DMS153 (cell line): ENCODE results near the gene LARP6.
"Not testable (repeated sequence)": the region's sequence is repeated elsewhere in the genome, so short reads cannot be mapped to it uniquely, and the experiment has no call there.

Experiments
- DNase-seq: peaks from one replicate; lab custom pipeline; 2025; lab: John Stamatoyannopoulos, UW

Gene LARP6

DNA sequence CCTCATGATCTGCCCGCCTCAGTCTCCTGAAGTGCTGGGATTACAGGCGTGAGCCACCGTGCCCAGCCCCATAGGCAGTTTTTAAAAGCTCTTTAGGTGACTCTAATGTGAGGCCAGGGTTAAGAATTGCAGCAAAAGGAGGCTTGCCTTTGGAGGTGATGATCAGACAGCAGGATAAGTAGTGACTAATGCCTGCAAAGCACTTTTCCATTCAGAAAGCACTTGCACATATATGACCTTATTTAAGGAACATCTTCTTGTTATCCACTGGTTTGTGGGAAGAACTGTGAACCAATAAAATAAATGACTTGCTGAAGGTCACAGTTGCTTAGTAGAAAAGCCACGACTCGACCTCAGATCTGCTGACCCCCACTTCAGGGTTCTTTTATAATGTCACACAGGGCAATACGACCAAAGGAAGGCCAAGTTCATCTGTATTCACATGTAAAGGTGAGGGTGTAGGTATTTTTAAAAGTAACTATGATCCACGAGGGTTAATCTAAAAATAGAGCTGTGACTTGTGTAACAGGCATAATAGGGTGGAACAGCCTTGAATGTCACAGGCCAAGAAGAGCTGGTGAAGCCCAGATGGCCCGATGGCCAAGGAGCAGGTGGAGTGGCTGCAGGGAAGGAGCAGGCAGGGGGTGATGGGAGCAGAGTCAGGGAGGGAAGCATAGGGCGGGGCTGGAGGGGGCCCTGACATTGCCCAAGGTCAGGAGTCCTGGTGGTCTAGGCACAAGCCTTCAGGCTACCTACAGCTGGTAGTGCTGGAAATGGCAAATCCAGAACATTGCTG is 24.4 kb downstream of the LARP6 start:
- DNase-seq = no peak

DNA sequence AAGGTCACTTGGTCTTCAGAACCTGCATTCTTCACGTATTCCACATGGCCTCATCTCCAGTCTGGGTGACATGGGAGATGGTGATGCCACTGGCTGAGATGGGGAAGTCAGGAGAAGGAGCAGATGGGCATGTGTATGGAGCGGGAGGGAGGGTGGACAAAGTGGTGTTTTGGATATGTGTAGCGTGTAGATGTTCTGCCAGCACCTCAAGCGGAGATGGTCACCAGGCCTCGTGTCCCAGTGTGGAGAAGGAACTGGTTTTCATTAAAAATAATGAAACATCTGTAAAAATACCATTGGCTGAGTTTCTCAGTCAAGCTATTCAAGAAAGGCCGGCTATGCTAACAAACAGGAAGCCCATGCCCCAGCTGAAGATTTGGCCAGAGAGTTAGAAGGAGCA is 26.2 kb downstream of the LARP6 start:
- no peak for DNase-seq

DNA sequence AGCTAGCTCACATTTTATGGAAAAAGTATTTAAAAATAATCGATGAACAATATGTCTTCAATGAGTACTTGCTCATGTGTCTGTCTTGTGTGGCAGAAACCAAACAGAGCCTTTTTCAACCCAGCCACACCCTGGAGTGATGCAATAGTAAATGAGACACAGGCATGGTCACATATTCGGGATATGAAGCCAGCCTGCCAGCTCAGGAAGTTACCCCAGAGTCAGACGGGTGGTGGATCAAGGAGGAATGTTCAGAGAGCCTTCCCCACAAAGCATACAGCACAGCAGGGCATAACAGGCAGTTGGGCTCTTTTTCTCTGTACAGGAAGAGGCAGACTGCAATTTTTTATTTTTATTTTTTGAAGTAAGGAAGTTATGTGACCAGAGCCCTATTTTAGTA is 27.3 kb downstream of the LARP6 start:
- no peak for DNase-seq

DNA sequence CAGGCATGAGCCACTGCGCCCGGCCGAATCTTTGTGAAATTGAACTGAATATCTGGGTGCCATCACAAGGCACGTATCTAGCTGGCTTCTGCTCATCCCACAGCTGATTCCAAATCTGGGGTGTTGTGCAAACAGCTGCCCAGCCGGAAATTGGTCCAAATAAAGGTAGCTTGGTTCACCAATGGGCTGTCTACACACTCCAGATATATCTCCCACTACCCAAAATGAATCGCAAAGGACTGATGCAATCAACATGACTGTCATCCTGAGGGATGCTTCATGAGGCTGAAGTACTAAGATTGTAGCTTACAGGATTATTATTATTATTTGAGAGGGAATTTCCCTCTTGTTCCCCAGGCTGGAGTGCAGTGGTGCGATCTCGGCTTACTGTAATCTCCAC is 28.1 kb downstream of the LARP6 start:
- no peak for DNase-seq

DNA sequence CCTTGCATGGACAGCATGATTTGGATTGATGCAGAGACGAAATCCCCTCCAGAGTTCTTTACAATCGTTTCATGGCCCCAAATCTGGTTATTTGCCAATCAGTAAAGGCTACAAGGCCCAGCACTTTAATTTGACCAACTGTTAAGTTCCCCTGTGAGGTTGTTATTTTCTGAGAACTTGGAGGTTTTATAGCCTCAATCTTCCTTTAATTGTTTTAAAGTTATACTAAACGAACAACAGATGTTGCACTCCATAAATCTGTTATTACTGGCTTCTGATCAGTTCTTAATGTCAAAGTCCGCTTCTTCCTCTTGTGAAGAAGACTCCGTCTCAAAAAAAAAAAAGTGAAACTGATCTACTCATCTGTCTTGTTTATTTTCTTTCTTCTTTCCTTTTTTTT is 30.8 kb downstream of the LARP6 start:
- DNase-seq = no peak

DNA sequence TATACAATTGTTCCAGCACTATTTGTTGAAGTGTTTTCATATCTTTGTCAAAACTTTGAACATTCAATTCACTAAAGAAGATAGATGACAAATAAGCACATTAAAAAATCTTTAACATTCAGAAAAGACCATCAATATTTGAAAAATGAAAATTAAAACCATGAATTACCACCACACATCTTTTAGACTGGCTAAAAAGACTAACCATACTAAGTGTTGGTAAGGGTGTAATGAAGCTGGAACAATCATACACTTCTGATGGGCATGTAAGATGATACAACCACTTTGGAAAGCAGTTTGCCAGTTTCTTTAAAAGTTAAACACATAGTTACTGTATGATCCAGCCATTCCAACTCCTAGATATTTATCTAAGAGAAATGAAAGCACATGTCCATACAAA is 33.7 kb downstream of the LARP6 start:
- no peak for DNase-seq

DNA sequence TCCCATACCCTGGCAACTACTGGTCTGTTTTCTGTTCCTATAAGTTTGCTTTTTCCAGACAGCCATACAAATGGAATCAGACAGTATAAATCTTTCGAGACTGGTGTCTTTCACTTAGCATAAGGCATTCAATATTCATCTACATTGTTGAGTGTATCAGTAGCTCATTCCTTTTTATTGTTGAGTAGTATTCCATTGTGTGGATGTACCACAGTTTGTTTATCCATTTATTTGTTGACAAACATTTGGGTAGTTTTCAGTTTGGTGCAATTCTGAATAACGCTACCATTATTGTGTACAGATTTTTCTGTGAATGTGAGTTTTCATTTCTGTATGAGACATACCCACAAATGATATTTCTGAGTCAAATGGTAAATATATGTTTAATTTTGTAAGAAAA is 35.4 kb downstream of the LARP6 start:
- DNase-seq = no peak

DNA sequence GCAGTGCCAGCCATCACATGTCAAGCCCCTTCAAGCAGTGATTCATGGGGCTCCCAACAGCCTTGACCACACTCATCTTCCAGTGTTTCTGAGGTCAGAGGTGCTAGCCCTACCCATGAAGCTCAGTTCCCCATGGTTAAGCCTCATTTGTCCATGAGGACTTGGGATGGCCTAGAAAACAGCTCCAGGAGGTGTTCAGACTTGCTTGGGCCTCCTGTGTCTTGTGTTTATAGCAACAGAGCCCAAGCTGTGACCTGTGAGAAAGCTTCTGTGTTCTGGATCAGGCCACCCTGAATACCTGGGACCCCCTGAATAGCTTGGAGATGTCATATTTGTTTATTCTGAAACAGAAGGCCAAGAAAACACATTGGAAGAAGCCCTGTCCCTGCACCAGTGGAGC is 36.7 kb downstream of the LARP6 start:
- DNase-seq = no peak

DNA sequence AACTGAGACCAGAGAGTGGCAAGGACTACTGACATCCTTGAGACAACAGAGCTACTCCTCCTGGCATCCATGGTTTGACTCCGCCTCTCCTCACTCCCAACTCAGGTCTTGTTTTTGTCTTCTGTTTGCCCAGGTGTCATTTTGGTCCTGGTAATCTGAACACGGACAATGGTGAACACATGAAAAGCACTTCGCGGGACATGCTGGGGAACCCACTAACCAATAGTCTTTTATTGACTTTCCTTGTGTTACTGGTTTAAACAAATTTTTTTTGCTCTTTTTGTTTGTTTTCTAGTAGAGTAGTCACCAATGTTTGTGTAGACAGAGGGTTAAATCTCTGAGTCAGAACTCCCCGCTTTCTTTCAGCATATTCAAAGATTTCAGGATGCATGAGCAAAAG is 38.4 kb downstream of the LARP6 start:
- DNase-seq = peak; percentile 61

DNA sequence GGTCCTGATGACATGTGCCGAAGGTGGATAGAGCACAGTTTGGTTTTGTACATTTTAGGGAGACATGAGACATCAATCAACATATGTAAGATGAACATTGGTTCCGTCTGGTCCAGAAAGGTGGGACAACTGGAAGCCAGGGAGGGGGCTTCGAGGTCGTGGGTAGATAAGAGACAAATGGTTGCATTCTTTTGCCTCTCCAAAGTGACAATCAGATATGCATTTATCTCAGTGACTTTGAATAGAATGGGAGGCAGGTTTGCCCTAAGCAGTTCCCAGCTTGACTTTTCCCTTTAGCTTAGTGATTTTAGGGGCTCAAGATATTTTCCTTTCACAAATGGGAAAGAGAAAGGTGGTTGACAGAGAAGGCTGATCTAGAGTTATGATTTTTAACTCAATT is 38.9 kb downstream of the LARP6 start:
- DNase-seq = not testable (repeated sequence)

DNA sequence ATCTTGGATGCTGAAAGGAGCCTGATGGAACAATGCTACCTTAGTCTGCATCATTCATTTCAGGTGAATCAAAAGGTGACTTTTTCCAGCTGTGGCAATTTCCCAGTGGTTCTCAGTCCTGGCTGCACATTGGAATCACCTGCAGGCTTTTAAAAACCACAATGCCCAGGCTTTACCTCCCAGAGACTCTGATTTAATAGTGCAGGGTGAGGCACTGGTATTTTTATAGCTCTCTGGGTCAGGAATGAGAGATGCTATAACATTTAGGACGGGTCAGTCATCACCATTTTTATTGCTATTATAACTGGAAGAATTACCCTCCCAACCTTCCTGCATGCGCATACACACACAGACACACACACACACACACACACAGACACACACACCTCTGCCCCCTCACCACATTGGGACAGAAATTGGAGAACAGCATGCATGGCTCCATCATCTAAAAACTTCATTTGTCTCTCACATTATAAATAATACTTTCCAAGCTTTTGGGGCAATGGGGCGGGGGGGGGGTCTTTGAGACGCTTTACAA is 41.1 kb downstream of the LARP6 start:
- no peak for DNase-seq

DNA sequence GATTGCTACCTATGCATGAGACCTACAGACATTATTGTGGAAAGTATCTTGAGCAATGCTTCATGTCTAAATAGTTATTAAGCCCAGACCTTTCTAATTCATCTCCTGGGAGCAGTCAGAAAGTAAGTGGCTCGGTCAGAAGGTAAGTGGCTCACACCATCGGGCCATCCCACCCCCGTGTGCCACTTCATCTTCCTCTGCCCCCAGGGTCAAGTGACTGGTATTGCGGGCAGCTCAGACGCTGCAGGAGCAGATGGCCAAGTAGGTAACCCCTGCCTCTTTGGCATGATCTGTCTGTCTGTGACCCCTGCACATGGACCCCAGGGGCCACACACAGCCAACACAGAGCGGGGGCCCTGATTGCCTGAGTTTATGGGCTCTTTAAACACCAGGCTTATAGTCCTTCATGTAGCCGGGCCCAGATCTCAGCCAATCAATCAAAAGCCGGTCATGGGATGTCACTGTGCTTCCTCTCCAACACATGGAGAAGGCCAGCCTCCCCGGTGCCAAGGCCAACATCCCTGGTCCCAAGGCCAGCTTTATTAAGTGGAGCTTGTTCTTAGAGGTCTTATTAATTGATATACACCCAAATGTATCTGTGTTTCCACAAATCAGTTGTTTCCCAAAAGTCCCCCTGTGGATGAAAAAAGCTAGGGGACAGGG is 42.9 kb downstream of the LARP6 start:
- DNase-seq = no peak

DNA sequence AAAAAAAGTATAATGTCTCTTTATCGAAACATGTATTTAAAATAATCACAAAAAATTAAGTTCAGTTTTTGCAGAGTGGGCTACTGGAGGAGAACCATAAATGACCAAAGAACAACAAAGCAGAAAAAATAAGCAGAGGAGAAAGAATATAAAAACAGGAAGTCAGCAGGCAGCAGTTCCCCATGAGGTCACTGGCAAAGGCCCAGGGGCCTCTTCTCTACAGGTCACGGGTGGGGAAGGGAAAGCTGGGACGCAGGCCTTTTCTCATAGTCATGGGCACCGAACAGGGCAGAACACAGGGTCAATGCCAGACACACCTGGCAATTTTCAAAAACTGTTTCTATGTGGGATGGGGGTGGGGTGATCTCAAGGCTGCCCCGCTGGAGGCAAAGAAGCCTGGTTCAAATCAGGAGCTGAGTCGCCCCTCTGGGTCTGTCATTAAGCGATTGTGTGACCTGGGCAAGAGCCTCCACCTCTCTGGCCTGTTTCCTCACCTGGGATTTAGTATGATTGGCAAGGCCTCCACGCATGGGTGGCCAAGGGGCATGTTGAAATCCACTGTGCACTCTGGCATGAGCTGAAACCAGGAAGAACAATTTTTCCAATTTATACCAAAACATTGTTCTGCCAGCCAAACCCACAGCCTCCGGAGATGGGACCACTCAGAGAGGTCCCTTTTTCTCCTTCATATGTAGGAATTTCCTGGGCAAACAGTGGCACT is 46.8 kb downstream of the LARP6 start:
- DNase-seq = no peak

DNA sequence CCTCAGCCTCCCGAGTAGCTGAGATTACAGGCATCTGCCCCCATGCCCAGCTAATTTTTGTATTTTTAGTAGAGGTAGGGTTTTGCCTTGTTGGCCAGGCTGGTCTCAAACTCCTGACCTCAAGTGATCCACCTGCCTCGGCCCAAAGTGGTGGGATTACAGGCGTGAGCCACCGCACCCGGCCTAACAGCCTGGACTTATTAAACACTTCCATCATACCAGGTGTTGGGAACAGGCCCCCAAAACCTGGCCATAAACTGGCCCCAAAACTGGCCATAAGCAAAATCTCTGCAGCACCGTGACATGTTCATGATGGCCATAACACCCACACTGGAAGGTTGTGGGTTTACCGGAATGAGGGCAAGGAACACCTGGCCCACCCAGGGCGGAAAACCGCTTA is 49.6 kb downstream of the LARP6 start:
- DNase-seq = not testable (repeated sequence)

DNA sequence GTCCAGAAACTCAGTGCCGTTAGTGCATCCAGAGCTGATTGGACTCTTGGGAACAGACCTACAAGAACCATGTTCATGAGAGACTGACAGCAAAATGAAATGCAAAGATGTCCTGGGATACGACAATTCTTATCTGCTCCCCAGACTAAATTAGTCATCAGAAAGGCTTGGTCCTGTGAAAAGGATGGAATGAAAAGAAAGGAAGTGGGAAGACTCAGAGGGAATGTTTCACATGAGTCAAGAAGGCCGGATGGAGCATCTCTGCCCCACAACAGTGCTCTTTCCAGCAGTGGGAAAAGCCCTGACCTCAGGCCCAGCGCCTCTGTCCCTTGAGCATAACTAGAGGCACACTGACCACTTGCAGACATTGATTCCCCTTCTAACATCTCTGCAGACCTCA is 51.3 kb downstream of the LARP6 start:
- DNase-seq = no peak

DNA sequence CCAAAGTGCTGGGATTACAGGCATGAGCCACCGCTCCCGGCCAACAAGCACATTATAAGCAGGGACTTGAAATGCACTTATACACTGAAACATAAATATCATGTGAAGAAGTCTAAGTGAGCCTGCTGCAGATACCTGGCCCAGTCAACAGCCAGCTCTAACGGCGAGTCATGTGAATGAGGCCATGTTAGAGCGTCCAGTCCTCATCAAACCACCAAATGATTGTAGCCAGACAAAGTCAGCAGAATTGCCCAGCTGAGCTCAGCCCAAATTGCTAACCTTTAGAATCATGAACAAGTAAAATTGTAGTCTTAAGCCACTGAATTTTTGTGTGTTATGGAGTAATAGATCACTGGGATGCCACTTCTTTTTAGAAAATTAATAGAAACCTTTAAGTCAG is 52.8 kb downstream of the LARP6 start:
- no peak for DNase-seq

DNA sequence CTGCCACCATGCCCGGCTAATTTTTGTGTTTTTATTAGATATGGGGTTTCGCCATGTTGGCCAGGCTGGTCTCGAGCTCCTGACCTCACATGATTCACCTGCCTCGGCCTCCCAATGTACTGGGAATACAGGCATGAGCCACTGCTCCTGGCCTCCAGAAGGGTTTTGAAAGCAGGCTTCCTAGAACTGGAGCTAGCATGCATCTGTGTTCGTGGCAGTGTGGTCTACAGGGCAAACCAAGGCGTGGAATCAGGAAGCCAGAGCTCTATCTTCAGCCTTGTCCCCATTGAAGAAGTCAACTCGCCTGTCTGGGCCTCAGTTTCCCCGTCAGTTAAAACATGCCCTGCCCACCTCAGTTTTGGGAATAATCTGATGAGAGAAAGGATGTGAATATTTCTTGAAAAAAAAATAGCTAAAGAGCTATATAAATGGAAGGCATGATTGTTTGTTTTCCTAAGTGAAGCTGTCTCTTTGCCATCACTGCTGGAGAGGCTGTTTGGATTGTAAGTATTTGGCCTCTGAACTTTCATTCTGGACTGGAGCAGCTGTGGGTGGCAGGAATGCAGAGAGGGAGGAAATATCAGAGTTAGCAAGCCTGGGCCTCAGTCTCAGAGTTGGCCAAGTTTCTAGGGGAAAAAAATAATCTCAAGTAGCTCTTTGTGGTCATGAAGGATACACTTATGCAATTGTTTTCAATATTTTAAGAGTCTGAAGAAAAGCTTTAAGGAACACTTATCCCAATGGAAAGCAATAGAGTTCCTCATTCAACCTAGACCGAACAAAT is 54.1 kb downstream of the LARP6 start:
- no peak for DNase-seq

DNA sequence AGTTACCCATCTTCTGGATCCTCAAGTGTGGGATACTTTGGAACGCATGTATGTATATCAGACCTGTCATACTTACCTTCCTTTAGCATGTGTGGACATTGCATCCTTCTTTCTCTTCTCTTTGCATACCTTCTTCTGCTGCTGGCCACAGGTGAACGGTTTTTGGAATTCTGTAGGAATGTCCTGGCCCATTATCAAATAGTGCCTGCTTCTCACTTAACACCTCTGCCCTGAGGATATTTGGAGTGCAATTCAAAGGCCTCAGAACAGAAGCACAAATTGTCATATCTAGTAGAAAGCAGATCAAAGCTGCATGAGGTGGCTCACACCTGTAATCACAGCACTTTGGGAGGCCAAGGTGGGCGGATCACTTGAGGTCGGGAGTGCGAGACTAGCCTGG is 56.5 kb downstream of the LARP6 start:
- no peak for DNase-seq

DNA sequence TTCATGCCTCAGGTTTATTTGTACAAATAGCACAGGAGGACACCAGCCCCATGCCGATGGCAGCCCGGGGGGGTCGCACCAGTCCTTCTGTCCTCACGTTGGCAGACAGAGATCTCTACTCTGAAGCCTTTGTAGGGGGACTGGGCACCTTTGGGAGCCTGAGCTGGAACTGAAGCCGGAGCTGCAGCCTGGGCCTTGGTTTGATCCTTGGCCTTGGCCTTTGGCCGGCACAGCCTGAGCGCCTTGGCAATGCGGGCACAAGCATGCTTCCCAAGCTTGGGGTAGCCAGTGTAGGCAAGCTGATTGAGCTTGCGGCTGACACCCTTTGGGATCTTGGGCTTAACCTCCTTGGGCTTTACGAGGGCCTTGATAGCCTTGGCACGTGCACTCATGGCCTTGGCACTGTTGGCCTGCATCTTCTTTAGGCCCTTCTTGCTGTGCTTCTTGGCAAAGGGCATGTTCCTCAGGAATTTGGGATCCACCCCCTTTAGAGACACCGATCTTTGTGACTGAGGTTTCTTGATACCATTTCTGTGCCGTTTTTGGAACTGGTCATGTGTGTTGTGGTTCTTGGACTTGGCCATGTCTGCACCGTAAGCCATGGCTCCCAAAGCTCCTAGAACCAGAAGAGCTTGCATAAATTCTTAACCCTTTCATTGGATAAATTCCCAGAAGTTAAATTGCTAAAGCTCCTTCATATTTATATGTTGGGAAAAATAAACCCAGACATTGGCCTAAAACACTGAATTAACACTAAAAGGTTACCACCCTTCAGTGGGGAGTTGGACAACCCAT is 57.2 kb downstream of the LARP6 start:
- no peak for DNase-seq

DNA sequence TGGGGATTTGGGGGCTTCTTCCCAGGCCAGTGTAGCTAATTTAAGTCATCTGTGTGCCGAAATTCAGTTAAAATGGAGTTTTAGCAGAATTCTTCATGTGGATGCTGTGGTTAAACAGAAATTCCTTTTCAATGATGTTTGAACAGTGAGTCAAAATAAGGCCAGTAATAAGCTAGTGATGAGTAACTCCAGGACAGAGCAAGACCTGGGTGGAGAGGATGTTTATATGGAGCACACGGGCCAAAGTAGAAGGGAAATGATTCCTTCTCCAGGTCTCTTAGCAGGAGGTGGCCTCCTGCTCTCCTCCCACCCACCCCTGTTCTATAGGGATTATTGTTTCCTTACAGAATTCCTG is 58.7 kb downstream of the LARP6 start:
- no peak for DNase-seq

DNA sequence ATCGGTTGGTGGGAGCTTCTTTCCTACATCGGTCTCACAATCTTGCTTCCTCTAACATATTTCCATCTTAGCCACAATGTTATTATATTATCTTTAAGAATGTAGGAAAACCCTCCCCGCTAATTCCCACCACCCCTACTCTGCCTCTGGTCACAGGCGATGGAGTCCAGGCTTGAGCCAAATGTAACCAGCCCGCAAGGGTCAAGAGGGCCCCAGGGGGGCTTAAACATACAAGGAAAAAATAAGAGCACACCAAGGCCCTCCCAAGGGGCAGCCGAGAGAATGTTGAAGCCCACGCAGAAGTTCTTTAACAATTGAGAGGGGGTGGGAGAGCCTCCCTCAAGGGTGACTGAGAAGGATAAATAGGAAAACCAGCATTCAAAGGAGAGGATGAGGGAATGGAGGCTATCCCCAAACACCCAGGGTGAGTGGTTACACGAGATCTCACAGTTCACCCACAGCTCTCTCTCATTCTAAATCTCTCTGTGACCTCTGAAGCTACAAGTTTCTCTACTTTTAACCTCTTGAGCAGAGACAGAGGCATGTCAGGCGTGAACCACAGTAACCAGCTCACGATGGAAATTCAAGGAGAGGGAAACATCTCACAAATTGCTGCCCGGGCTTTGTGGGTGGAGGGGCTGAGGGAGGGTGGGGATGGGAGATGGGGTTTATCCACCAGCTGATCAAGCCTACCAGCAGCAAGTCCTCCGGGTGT is 59.2 kb downstream of the LARP6 start:
- no peak for DNase-seq
